Glutamatergic neuron (in vitro differentiated cells): ENCODE results near the gene IGFN1. TPM values are rescaled to one million over a fixed set of nuclear protein-coding genes. Genes with fewer than 3 reads are reported as not detected.

ENCODE experiments used
- DNase-seq: peaks from one replicate; pipeline ENCODE4 v3.0.0; 2022
- H3K27ac Mint-ChIP-seq: one replicate; pipeline ENCODE4 v1.8.0; 2020; ENCODE audit warnings: mild to moderate bottlenecking, mixed read lengths, inconsistent platforms; ENCODE audit not compliant: unreplicated experiment
- H3K27me3 Mint-ChIP-seq: one replicate; pipeline ENCODE4 v1.8.0; 2020; ENCODE audit warnings: mild to moderate bottlenecking, moderate library complexity, mixed read lengths, inconsistent platforms; ENCODE audit not compliant: unreplicated experiment
- H3K36me3 Mint-ChIP-seq: one replicate; pipeline ENCODE4 v1.8.0; 2020; ENCODE audit warnings: mild to moderate bottlenecking, mixed read lengths, inconsistent platforms; ENCODE audit not compliant: unreplicated experiment
- H3K4me1 Mint-ChIP-seq: one replicate; pipeline ENCODE4 v1.8.0; 2020; ENCODE audit warnings: mild to moderate bottlenecking, low read depth, mixed read lengths, inconsistent platforms; ENCODE audit not compliant: unreplicated experiment
- H3K4me3 Mint-ChIP-seq: one replicate; pipeline ENCODE4 v1.8.0; 2020; ENCODE audit warnings: mild to moderate bottlenecking, mixed read lengths, inconsistent platforms; ENCODE audit not compliant: unreplicated experiment
- H3K9me3 Mint-ChIP-seq: one replicate; pipeline ENCODE4 v1.8.0; 2020; ENCODE audit warnings: mild to moderate bottlenecking, moderate library complexity, mixed read lengths, inconsistent platforms; ENCODE audit not compliant: unreplicated experiment
- CTCF ChIP-seq: fragments of 200-600 bp; sonication (generic); IDR thresholded peaks from one replicate; pipeline ENCODE4 v1.5.0; 2021; ENCODE audit not compliant: partially characterized antibody, unreplicated experiment
- total RNA-seq: library from RNA; stranded (reverse); fragmentation: NEBNext Ultra II Directional; extraction: Animal tissue kit (Norgen Biotek cat#: 25700); gene quantifications from one replicate; pipeline ENCODE4 v1.2.1, GENCODE V29; 2021; ENCODE audit not compliant: unreplicated experiment

IGFN1 gene
- total RNA-seq, 1 donor from 2014 or later, result 1.9 TPM

- Mint-ChIP-seq H3K4me1 (peaks cover 8% of the 10 kb centered on the region), H3K9me3 (peaks cover 1% of the 10 kb centered on the region), H3K27me3 (peaks cover 5% of the 10 kb centered on the region), H3K36me3 (no peaks in the 10 kb centered on the region), H3K27ac (no peak overlapping the region), H3K4me3 (no peak overlapping the region)
- no peak for TF ChIP-seq CTCF
- DNase-seq, result no peak
Observed at GRCh38 chr1:201205036-201205435, 14.4 kb downstream of the IGFN1 start.

- Mint-ChIP-seq H3K9me3 (peaks cover 4% of the 10 kb centered on the region), H3K4me3 (no peak overlapping the region), H3K27ac (no peak overlapping the region), H3K27me3 (peaks cover 5% of the 10 kb centered on the region), H3K4me1 (peaks cover 8% of the 10 kb centered on the region), H3K36me3 (no peaks in the 10 kb centered on the region)
- TF ChIP-seq CTCF, result no peak
- DNase-seq, result no peak
Observed at GRCh38 chr1:201206176-201206575, 15.6 kb downstream of the IGFN1 start.

GRCh38 chr1:201207046-201207445 is 16.4 kb downstream of the IGFN1 start:
- peak overlapping the region; percentile 28 for H3K27ac Mint-ChIP-seq
- TF ChIP-seq CTCF, result no peak
- peaks cover 7% of the 10 kb centered on the region for H3K9me3 Mint-ChIP-seq

GRCh38 chr1:201208236-201208635 is 17.6 kb downstream of the IGFN1 start:
- Mint-ChIP-seq H3K9me3 (peaks cover 7% of the 10 kb centered on the region), H3K4me3 (no peak overlapping the region), H3K4me1 (peaks cover 8% of the 10 kb centered on the region), H3K27me3 (peaks cover 5% of the 10 kb centered on the region), H3K27ac (no peak overlapping the region), H3K36me3 (no peaks in the 10 kb centered on the region)
- TF ChIP-seq CTCF, result no peak
- no peak for DNase-seq

More at GRCh38 chr1:201207046-201207445, 16.4 kb downstream of the IGFN1 start:
- Mint-ChIP-seq H3K36me3 (no peaks in the 10 kb centered on the region), H3K27me3 (peaks cover 5% of the 10 kb centered on the region), H3K4me3 (no peak overlapping the region), H3K4me1 (peaks cover 8% of the 10 kb centered on the region)
- no peak for DNase-seq

- Mint-ChIP-seq H3K4me3 (no peak overlapping the region), H3K27ac (no peak overlapping the region)
- no peak for DNase-seq
Observed at GRCh38 chr1:201212056-201212455, 21.4 kb downstream of the IGFN1 start.

More at GRCh38 chr1:201212056-201212455, 21.4 kb downstream of the IGFN1 start:
- H3K9me3 Mint-ChIP-seq, result peaks cover 8% of the 10 kb centered on the region
- no peaks in the 10 kb centered on the region for H3K36me3 Mint-ChIP-seq
- no peaks in the 10 kb centered on the region for H3K4me1 Mint-ChIP-seq
- peaks cover 8% of the 10 kb centered on the region for H3K27me3 Mint-ChIP-seq
- no peak for TF ChIP-seq CTCF
